Activated CD4-positive, alpha-beta T cell treated with anti-CD3 and anti-CD28 coated beads, Interleukin-2, amount 50 U/mL, for 4 hours (primary cell): ENCODE measurements around the gene OR4F15.
"Not testable (repeated sequence)": the region's sequence is repeated elsewhere in the genome, so short reads cannot be mapped to it uniquely, and the experiment has no call there.

ENCODE experiments used
- DNase-seq, 2 experiments: peaks; one replicate each; pipeline ENCODE4 v3.0.0-alpha.2; 2020

Gene OR4F15

GRCh38 chr15:101811902-101812301, at the start of gene OR4F15:
Gene OR4F15, plus strand, starts transcription at chr15:101812202. Its CDS starts 5,985 bp downstream, at chr15:101818187.
- DNase-seq: no peak

DNA sequence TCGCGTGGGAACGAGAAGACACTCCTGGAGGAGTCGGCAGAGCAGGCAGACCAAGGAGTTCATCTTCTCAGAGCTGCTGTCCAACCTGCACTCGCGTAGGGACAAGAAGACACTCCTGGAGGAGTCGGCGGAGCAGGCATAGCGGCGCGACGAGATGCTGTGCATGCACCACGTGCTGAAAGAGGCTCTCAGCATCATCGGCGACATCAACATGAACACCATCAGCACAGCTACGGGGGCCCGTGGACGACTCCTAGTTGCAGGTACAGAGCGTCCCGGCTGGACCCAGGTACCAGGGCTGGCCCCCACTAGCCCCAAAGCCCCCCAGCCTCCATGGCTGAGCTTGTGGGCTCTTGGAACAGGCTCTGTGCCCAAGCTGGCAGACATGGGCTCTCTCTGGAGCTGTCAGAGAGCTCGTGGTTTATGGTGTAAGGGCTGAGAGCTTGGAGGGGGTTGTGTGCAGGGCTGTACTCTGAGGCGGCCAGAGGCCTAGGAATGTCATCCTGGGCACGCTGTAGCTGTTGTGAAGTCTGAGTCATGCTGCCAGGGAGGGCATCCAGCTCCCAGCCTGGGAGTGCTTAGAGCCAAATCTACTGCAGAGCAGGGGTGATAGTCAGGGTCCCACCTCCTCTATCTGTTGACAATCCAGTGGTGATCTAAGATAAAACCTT, 47.2 kb upstream of the OR4F15 start:
- DNase-seq: not testable (repeated sequence)

DNA sequence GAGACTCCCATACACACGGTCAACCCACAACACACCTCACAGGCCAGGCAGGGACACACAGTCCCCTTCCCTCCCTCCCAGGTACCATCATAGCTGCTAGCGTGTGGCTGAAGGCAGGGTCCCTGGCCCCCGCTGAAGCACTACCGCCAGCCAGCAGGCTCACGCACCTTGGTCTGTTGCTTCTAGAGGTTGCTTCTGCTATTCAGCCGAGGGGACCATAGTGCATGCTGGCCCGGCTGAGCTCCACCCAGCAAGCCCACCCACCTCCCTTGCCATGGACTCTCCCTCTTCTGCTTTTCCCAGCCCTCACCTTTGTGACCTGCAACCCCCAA, 46.7 kb upstream of the OR4F15 start:
- not testable (repeated sequence) for DNase-seq

- no peak for DNase-seq
These were observed 46.1 kb upstream of the OR4F15 start for GRCh38 chr15:101765772-101766456.

DNA sequence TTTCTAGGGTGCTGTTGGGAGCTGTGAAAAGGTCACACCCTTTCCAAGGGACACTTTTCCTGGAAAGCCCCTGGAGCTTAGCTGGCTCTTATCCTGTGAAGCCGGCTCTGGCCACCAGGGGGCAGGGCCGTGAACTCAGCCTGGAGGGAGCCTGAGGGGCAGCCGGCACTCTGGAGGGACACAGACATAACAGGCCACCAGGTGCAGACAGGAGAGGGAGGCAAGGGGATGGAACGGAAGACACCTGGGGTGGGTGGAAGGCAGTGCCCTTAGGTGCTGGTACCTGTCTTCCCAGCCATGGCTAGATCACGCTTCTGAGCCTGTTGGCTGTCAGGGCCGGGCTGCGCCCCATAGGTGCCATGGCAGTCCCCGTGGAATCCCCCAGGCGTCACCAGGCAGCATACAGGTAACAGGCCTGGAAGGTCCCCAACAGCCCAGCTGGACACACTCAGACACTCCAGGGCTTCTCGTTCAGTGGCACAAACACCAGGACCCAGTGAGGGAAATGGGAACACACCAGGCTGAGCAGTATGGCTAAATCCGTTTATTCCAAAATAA, 44.8 kb upstream of the OR4F15 start:
- DNase-seq: not testable (repeated sequence)

DNA sequence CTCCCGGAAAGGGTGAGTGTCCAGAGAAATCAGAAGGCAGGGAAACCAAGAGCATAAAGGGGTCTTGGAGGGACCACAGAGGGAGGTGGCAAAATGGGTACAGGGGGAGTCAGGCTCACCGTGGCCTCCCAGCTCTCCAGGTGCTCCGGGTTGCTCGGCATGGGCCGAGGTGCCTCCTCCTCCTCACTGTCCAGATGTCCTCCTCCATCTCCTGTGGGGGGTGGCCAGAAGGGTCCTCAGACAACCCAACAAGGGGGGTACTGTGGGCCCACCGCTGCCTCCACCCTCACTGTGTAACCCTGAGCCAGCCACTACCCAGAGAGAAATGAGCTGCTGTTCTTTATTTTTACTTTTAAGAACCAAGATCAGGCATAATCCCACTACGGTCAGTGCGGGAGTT, 39.1 kb upstream of the OR4F15 start:
- DNase-seq: no peak

GRCh38 chr15:101773496-101774100, 38.4 kb upstream of the OR4F15 start:
- no peak for DNase-seq

- no peak for DNase-seq
These were observed 36.9 kb upstream of the OR4F15 start for GRCh38 chr15:101775136-101775535.

GRCh38 chr15:101778576-101778975, 33.4 kb upstream of the OR4F15 start:
- DNase-seq: not testable (repeated sequence)

DNA sequence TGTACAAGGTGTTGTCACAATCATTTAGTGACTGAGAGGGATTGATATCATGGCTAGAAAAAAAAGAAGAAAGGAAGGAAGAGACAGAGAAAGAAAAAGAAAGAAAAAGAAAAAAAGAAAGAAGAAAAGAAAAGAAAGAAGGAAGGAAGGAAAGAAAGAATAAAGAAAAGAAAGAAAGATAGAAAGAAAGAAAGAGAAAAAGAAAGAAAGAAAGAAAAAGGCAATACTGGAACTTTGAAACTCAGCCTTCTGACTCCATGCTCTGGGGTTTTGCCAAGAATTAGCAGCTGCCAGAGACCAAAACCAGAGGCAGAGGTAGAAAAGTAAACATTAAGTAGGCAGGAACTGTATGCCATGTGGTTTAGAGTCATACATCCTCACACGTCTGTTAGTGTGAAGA, 31.8 kb upstream of the OR4F15 start:
- DNase-seq: not testable (repeated sequence)

DNA sequence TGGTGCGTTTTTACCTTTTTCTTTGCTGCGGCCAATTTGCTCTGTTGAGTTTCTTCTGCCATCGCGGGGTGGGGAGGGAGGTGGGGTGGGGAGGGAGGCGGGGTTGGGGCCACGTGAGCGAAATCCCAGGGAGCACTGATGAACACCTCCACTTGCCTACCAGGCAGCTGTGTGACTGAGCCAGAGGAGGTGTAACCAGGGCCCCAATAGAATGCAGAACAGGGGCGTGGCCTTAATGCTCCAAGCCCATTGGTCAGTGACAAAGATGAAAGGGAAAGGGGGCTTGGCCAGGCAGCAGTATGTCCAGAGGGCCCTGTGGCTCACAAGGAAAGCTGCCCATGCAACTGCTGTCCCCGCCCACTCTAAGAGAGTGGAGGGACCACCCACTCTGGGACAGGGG, 30.1 kb upstream of the OR4F15 start:
- no peak for DNase-seq

- DNase-seq: no peak
These were observed 27.4 kb upstream of the OR4F15 start for GRCh38 chr15:101784644-101785043.

DNA sequence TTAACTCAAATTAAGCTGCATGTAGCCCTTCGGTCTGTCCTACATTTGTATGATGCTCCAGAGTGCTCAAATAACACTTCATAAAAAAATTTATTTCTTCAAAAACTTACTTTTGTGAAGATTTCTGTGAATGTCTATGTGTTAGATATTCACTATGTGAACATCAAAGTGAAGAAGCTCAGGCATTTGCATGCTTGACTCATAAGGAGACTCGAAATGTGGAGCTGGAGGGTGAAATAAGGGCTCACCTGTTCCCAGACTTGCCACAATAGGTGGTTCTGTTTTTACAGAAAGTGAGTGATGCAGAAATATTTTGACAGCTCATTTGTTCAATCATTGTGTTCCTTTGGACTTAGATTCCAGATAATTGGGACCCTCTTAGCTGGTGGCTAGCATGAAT, 25.6 kb upstream of the OR4F15 start:
- not testable (repeated sequence) for DNase-seq

- not testable (repeated sequence) for DNase-seq
These were observed 24.0 kb upstream of the OR4F15 start for GRCh38 chr15:101788001-101788400.

- not testable (repeated sequence) for DNase-seq
These were observed 23.3 kb upstream of the OR4F15 start for GRCh38 chr15:101788503-101789269.

GRCh38 chr15:101790748-101791147, 21.3 kb upstream of the OR4F15 start:
- not testable (repeated sequence) for DNase-seq

DNA sequence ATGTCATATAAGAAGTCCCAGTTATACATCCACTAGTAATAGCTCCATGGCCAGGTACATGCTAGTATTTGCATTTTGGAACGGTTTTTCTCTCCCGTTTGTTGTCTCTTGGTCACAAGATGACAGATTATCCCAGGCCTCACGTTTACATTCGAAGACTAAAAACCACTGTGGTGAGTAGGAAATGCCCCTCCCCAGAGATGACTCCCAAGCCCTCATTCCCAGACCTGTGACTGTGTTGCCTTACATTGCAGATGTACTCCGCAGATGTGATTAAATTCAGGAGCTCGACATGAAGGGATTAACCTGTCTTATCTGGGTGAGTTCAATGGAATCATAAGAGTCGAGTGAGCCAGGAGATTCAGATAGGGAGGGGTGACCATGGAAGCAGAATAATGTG, 18.0 kb upstream of the OR4F15 start:
- not testable (repeated sequence) for DNase-seq

DNA sequence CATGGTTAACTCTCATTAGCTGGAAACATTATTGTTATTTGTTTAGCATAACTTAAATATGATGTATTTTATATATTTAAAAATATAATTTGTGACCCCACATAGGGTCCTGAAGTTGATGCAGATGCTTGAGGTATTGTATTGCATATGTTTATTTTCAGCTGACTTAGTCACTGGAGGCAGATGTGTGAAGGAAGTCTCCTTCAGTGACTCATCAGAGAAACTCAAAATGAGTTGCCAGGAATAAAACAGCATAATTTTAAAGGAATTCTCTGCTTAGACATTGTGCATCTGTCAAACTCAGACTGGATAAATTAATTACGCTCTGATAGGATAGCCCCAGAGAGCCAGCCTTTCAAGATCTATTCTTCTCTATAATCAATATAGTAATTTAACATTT, 16.5 kb upstream of the OR4F15 start:
- no peak for DNase-seq

DNA sequence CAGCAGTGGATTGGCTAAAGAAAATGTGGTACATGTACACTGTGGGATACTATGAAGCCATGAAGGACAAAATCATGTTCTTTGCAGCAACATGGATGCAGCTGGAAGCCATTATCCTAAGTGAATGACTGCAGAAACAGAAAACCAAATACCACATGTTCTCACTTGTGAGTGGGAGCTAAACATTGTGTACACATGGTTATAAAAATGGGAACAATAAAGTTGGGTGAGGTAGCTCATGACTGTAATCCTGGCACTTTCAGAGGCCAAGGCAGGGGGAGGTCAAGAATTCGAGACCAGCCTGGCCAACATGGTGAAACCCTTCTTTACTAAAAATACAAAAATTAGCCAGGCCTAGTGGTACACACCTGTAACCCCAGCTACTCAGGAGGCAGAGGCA, 12.3 kb upstream of the OR4F15 start:
- no peak for DNase-seq

- no peak for DNase-seq
These were observed 11.0 kb upstream of the OR4F15 start for GRCh38 chr15:101801048-101801447.

GRCh38 chr15:101803209-101803608, 8.8 kb upstream of the OR4F15 start, which contains the start of gene OR4F6:
Gene OR4F6, plus strand, starts transcription at chr15:101803509. Its CDS starts 2,211 bp downstream, at chr15:101805720.
- no peak for DNase-seq

DNA sequence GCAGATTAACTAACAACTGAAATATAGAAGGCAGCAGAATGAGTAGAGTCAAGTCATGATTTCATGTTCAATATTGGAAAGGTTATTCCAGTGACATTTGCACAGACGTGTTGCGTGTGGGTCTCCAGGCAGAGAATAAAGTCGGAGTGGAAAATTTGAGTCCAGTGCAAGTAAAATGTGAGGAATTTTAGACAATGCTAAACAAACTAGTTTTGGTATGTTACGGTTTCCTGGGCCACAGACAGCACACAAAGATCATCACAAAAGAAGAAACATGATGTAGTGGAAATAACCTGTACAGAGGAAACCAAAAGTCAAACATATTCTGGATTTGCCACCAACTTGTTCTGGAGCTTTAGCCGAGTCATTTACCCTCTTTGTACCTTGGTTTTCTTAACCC, 8.3 kb upstream of the OR4F15 start:
- DNase-seq: no peak

DNA sequence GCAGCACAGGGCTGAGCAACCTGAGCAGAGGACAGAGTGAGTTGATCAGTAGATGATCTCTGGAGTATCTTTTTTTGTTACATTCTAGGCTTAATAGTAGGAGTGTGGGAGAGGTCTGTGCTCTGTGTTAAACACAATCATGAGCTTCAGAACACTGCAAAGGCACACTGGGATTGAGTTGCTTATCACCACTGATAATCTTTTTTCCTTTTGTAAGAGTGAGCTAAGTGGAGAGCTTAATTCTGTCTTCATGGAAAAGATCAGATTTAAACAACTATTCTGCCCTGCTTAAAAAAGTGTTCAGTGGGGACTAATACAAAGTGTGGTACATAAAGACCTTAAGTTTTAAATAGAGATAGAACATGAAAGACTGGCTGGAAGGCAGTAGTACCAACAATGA, 7.6 kb upstream of the OR4F15 start:
- no peak for DNase-seq
